Measurements from ENCODE around the gene SETDB2. TPM values are rescaled to one million over a fixed set of nuclear protein-coding genes. Genes with fewer than 3 reads are reported as not detected.

Gene SETDB2
- total and polyA plus RNA-seq, 2 of the 13 experiments (the other 11 are each of a cell fraction or from before 2014, with no cell fraction given), result 8.1 to 8.7 TPM

GRCh38 chr13:49409008-49409407, 35.1 kb upstream of the SETDB2 start (continued):
- TF ChIP-seq, protein P1, sequence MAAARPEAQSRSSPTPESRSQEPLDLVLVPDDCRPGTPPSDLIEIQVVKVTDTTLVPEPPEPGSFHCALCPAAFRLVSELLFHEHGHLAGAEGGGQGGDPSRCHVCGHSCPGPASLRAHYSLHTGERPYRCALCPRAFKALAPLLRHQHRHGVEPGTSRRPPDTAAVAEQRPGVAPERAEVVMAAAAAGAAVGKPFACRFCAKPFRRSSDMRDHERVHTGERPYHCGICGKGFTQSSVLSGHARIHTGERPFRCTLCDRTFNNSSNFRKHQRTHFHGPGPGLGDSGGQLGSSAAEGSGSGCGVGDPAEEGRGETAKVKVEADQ (CRISPR knock-in tag; IDR thresholded peaks at IDR 0.05; ENCODE audit: borderline replicate concordance), result no peak

GRCh38 chr13:49410006-49410405, 34.1 kb upstream of the SETDB2 start:
- H3K4me2 ChIP-seq (ENCODE audit: low read depth, low read length), result no peak overlapping the region
- no TSS peak for BruUV-seq (replicated peaks)
- no peaks in the 10 kb centered on the region for H3K27me3 ChIP-seq (ENCODE audit: control insufficient read depth in 1 of 2, insufficient read depth in 2 of 2, low read length in 2 of 2)
- H3K36me3 ChIP-seq (replicated peaks in 1 of 2; ENCODE audit: control insufficient read depth in 1 of 2, insufficient read depth in 2 of 2, low read length in 2 of 2), result no peaks in the 10 kb centered on the region
- no peak overlapping the region for H3K4me3 ChIP-seq (replicated peaks in 1 of 3; ENCODE audit: insufficient read depth in 1 of 3, low read depth in 2 of 3, low read length in 3 of 3)
- no peaks in the 10 kb centered on the region for H3K4me1 ChIP-seq (ENCODE audit: insufficient read depth, low read length)
- no peak overlapping the region for H3K9ac ChIP-seq (ENCODE audit: insufficient read depth, low read depth, low read length)
- intact Hi-C loops (cut with micrococcal nuclease; ENCODE audit: unreplicated experiment) (no loop called here), in situ Hi-C loops (cut with HindIII; ENCODE audit: extremely low pct_ligation_motif_present, low pct_unique_long_range_greater_than_20kb) (no loop called here)
- H2AFZ ChIP-seq (ENCODE audit: low read length), result no peak overlapping the region
- CTCF ChIA-PET (ENCODE audit: low intra/inter-chr PET ratio, low total read pairs), result no interaction called here
- WGBS (ENCODE audit: low lambda C conversion rate), result 76% methylated on average over 4 of the region's 4 CpGs
- H4K20me1 ChIP-seq (ENCODE audit: insufficient read depth, low read length), result no peaks in the 10 kb centered on the region
- ATAC-seq, result no peak
- no peaks in the 10 kb centered on the region for H3K79me2 ChIP-seq (ENCODE audit: insufficient read depth, low read length)
- H3K27ac ChIP-seq (ENCODE audit: extremely low read length, insufficient read depth, low read length), result no peak overlapping the region
- DNase-seq (ENCODE audit: low spot score), result no peak
- H3K9me3 ChIP-seq (ENCODE audit: low read length), result no peaks in the 10 kb centered on the region
- no peak for FAIRE-seq
- POLR2A ChIA-PET, result no interaction called here
- no peak for TF ChIP-seq CHD4 (IDR thresholded peaks at IDR 0.05; ENCODE audit: borderline replicate concordance, low read length)
- TF ChIP-seq GMEB1 (CRISPR knock-in tag; IDR thresholded peaks at IDR 0.05; ENCODE audit: borderline replicate concordance), result no peak
- no peak for TF ChIP-seq ZNF615 (CRISPR knock-in tag; IDR thresholded peaks at IDR 0.05; ENCODE audit: borderline replicate concordance)
- TF ChIP-seq ZNF350 (CRISPR knock-in tag; IDR thresholded peaks at IDR 0.05; ENCODE audit: borderline replicate concordance, low read depth), result no peak
- TF ChIP-seq ZNF614 (CRISPR knock-in tag; IDR thresholded peaks at IDR 0.05; ENCODE audit: borderline replicate concordance), result no peak
- no peak for TF ChIP-seq SRSF4 (IDR thresholded peaks at IDR 0.05; ENCODE audit: low read depth, low read length, poor library complexity, severe bottlenecking)
- no peak for TF ChIP-seq ZNF773 (CRISPR knock-in tag; IDR thresholded peaks at IDR 0.05; ENCODE audit: borderline replicate concordance)
- no peak for TF ChIP-seq ZNF276 (CRISPR knock-in tag; IDR thresholded peaks at IDR 0.05; ENCODE audit: low read depth)
- TF ChIP-seq PITX1 (CRISPR knock-in tag; IDR thresholded peaks at IDR 0.05), result no peak
- TF ChIP-seq XBP1 (CRISPR knock-in tag; IDR thresholded peaks at IDR 0.05), result no peak
